Body of pancreas (tissue), 4 donors: Measurements from ENCODE around the gene TXNDC2. TPM values are rescaled to one million over a fixed set of nuclear protein-coding genes. Genes with fewer than 3 reads are reported as not detected.

Experiments used
- ATAC-seq: fragments of 150-250 bp; one replicate; pipeline ENCODE4 v1.9.1; 2016
- DNase-seq, 4 donors: peaks; one replicate each; pipeline ENCODE4 v3.0.0-alpha.2; 2019
- H3K27ac ChIP-seq, 4 donors: fragments of 200-600 bp; sonication (generic); 1 replicate in 3 of 4; 2 replicates in 1 of 4; pipeline versions ENCODE4 v1.5.1 to v1.6.1; 2016 to 2019; ENCODE audit warnings: mild to moderate bottlenecking in 1 of 4, mixed read lengths in 1 of 4, moderate library complexity in 1 of 4
- H3K27me3 ChIP-seq, 2 donors: fragments of 200-600 bp; sonication (generic); one replicate each; pipeline ENCODE4 v1.6.0; 2016; ENCODE audit warnings: mild to moderate bottlenecking in 1 of 2
- H3K36me3 ChIP-seq, 2 donors: fragments of 200-600 bp; sonication (generic); replicated peaks in 1 of 2; 2 replicates each; pipeline ENCODE4 v1.5.1; 2016; ENCODE audit warnings: low read depth in 2 of 2; ENCODE audit not compliant: insufficient read depth in 1 of 2
- H3K4me1 ChIP-seq: fragments of 200-600 bp; sonication (generic); one replicate; pipeline ENCODE4 v1.6.0; 2016
- H3K4me3 ChIP-seq, 2 donors: fragments of 200-600 bp; sonication (generic); 1 replicate in 1 of 2; 2 replicates in 1 of 2; pipeline ENCODE4 v1.5.1; 2016 to 2019
- H3K9me3 ChIP-seq, 3 donors: fragments of 200-600 bp; sonication (generic); 1 replicate in 2 of 3; 2 replicates in 1 of 3; pipeline ENCODE4 v1.5.1; 2016
- CTCF ChIP-seq, 7 experiments: fragments of 450-650 bp in 4 of 7; fragments of 200-600 bp in 3 of 7; sonication (generic) in 3 of 7; IDR thresholded peaks; one replicate each; pipeline ENCODE4 v1.5.1; 2016 to 2019; ENCODE audit warnings: antibody characterized with exemption in 7 of 7
- POLR2A ChIP-seq, 3 donors: fragments of 450-650 bp; IDR thresholded peaks; one replicate each; pipeline ENCODE4 v1.6.1; 2016; ENCODE audit warnings: antibody characterized with exemption in 3 of 3, mild to moderate bottlenecking in 2 of 3
- WGBS, 2 donors: methylation state at CpG; one replicate each; pipeline ENCODE4 v1.1.5; 2017; 5-methylcytosine and 5-hydroxymethylcytosine counted together
- intact Hi-C: fragments of 100-400 bp; cut with DNase I; formaldehyde crosslinking; loops from one replicate; pipeline ENCODE4 v1.15.1; 2023
- total RNA-seq, 2 donors: library from RNA; depleted of rRNA; stranded (reverse); fragments of >200 nt; gene quantifications; one replicate each; pipeline ENCODE4 v1.1.0, GENCODE V29; 2016

Gene TXNDC2
- total RNA-seq, 2 donors from 2014 or later: not detected

GRCh38 chr18:9848170-9848879 is 37.4 kb upstream of the TXNDC2 start:
- Histone ChIP-seq H3K27me3 (no peaks in the 10 kb centered on the region), H3K4me1 (peaks cover 16% of the 10 kb centered on the region), H3K36me3 (no peaks in the 10 kb centered on the region), H3K4me3 (no peak overlapping the region), H3K9me3 (no peaks in the 10 kb centered on the region), H3K27ac (no peak overlapping the region)
- intact Hi-C loops: no loop called here
- TF ChIP-seq CTCF (IDR thresholded peaks at IDR 0.05): no peak
- no peak for TF ChIP-seq POLR2A (IDR thresholded peaks at IDR 0.05)
- DNase-seq (no peak), ATAC-seq (no peak)
- WGBS, 2 donors: 83 to 86% methylated on average over 5 of the region's 5 CpGs

- Histone ChIP-seq H3K9me3 (no peaks in the 10 kb centered on the region), H3K36me3 (no peaks in the 10 kb centered on the region), H3K4me3 (no peak overlapping the region), H3K27me3 (no peaks in the 10 kb centered on the region), H3K27ac (peak overlapping the region in 1 of 4 donors; percentile 54), H3K4me1 (peaks cover 24% of the 10 kb centered on the region)
- intact Hi-C loops: no loop called here
- no peak for TF ChIP-seq CTCF (IDR thresholded peaks at IDR 0.05)
- peak in 1 of 3 donors; percentile 26 for TF ChIP-seq POLR2A (IDR thresholded peaks at IDR 0.05)
- peak in 1 of 4 donors; percentile 67 for DNase-seq
- WGBS, 2 donors: 66 to 79% methylated on average over 18 of the region's 18 CpGs
- no peak for ATAC-seq
Measured at GRCh38 chr18:9849407-9850283, 36.1 kb upstream of the TXNDC2 start.

GRCh38 chr18:9850309-9850708 is 35.5 kb upstream of the TXNDC2 start:
- WGBS, 2 donors: 80% methylated on average over 3 of the region's 3 CpGs
- TF ChIP-seq POLR2A (IDR thresholded peaks at IDR 0.05) (no peak), CTCF (IDR thresholded peaks at IDR 0.05) (no peak)
- no peak for ATAC-seq
- Histone ChIP-seq H3K4me3 (no peak overlapping the region), H3K27ac (peak overlapping the region in 1 of 4 donors; percentile 54), H3K4me1 (peaks cover 28% of the 10 kb centered on the region), H3K36me3 (no peaks in the 10 kb centered on the region), H3K9me3 (no peaks in the 10 kb centered on the region), H3K27me3 (no peaks in the 10 kb centered on the region)
- intact Hi-C loops: no loop called here
- DNase-seq: no peak

GRCh38 chr18:9851511-9851910 is 34.3 kb upstream of the TXNDC2 start:
- Histone ChIP-seq H3K9me3 (no peaks in the 10 kb centered on the region), H3K27ac (no peak overlapping the region), H3K4me1 (peaks cover 32% of the 10 kb centered on the region), H3K4me3 (no peak overlapping the region), H3K27me3 (no peaks in the 10 kb centered on the region), H3K36me3 (no peaks in the 10 kb centered on the region)
- 63 to 84% methylated on average over 2 of the region's 2 CpGs for WGBS, 2 donors
- intact Hi-C loops: no loop called here
- no peak for TF ChIP-seq CTCF (IDR thresholded peaks at IDR 0.05)
- no peak for TF ChIP-seq POLR2A (IDR thresholded peaks at IDR 0.05)
- no peak for ATAC-seq
- peak in 1 of 4 donors; percentile 27 for DNase-seq
